Upper lobe of right lung (tissue), 1 donor: ENCODE measurements around the gene ANKRD44. TPM values are rescaled to one million over a fixed set of nuclear protein-coding genes. Genes with fewer than 3 reads are reported as not detected.
A peak's percentile ranks its signal among the peaks of the same experiment; 100 is the strongest.

Experiments used
- ATAC-seq: fragments of 200-7000 bp; cut with Tn5 transposase; one replicate; pipeline ENCODE4 v1.9.1; 2020; ENCODE audit warnings: mild to moderate bottlenecking, moderate library complexity
- DNase-seq: peaks from one replicate; pipeline ENCODE4 v3.0.0-alpha.2; 2020
- H3K27ac ChIP-seq: fragments of 200-600 bp; one replicate; pipeline ENCODE4 v1.8.0; 2022
- H3K27me3 ChIP-seq: fragments of 200-600 bp; one replicate; pipeline ENCODE4 v1.8.0; 2022; ENCODE audit warnings: mild to moderate bottlenecking
- H3K36me3 ChIP-seq: fragments of 200-600 bp; one replicate; pipeline ENCODE4 v1.8.0; 2022
- H3K4me1 ChIP-seq: fragments of 200-600 bp; one replicate; pipeline ENCODE4 v1.8.0; 2022
- H3K4me3 ChIP-seq: fragments of 200-600 bp; one replicate; pipeline ENCODE4 v1.8.0; 2022; ENCODE audit warnings: mild to moderate bottlenecking
- H3K9me3 ChIP-seq: fragments of 200-600 bp; one replicate; pipeline ENCODE4 v1.8.0; 2022
- CTCF ChIP-seq: fragments of 200-600 bp; IDR thresholded peaks from one replicate; pipeline ENCODE4 v1.8.0; 2022; ENCODE audit warnings: antibody characterized with exemption
- intact Hi-C: fragments of 100-400 bp; cut with DNase I; formaldehyde crosslinking; loops from one replicate; pipeline ENCODE4 v1.11.0; 2022
- total RNA-seq: library from RNA; stranded (reverse); fragmentation: NEBNext Ultra II Directional; extraction: Animal tissue kit (Norgen Biotek cat#: 25700); gene quantifications from one replicate; pipeline ENCODE4 v1.2.1, GENCODE V29; 2021
- donor health status: DM: no; HTN: yes; CAD: no; lungs with severe emphysema.

ANKRD44 gene
- total RNA-seq, 1 donor from 2014 or later = 51.4 TPM

- DNase-seq (no peak), ATAC-seq (peak; percentile 54)
- TF ChIP-seq CTCF = no peak
- Histone ChIP-seq H3K4me1 (peaks cover 5% of the 10 kb centered on the region), H3K4me3 (no peak overlapping the region), H3K27me3 (no peaks in the 10 kb centered on the region), H3K36me3 (no peaks in the 10 kb centered on the region), H3K9me3 (no peaks in the 10 kb centered on the region), H3K27ac (no peak overlapping the region)
- intact Hi-C loops = no loop called here
These were observed 346.6 kb downstream of the ANKRD44 start for GRCh38 chr2:196963961-196964360.

GRCh38 chr2:196963043-196963442, 347.5 kb downstream of the ANKRD44 start:
- Histone ChIP-seq H3K36me3 (no peaks in the 10 kb centered on the region), H3K27ac (no peak overlapping the region), H3K4me3 (no peak overlapping the region), H3K9me3 (no peaks in the 10 kb centered on the region), H3K27me3 (no peaks in the 10 kb centered on the region), H3K4me1 (peaks cover 5% of the 10 kb centered on the region)
- ATAC-seq = no peak
- TF ChIP-seq CTCF = no peak
- intact Hi-C loops = no loop called here
- no peak for DNase-seq

GRCh38 chr2:196962325-196962724, 348.3 kb downstream of the ANKRD44 start:
- Histone ChIP-seq H3K36me3 (no peaks in the 10 kb centered on the region), H3K4me3 (no peak overlapping the region), H3K27me3 (no peaks in the 10 kb centered on the region), H3K4me1 (peaks cover 5% of the 10 kb centered on the region), H3K9me3 (no peaks in the 10 kb centered on the region), H3K27ac (no peak overlapping the region)
- no peak for TF ChIP-seq CTCF
- DNase-seq (no peak), ATAC-seq (no peak)
- intact Hi-C loops = no loop called here

GRCh38 chr2:196961889-196962288, 348.7 kb downstream of the ANKRD44 start:
- intact Hi-C loops = no loop called here
- H3K27me3 ChIP-seq = no peaks in the 10 kb centered on the region
- peaks cover 5% of the 10 kb centered on the region for H3K4me1 ChIP-seq
- no peaks in the 10 kb centered on the region for H3K36me3 ChIP-seq
- H3K4me3 ChIP-seq = no peak overlapping the region
- no peak for ATAC-seq
- DNase-seq = no peak
- no peaks in the 10 kb centered on the region for H3K9me3 ChIP-seq
- H3K27ac ChIP-seq = no peak overlapping the region
- no peak for TF ChIP-seq CTCF

- intact Hi-C loops = no loop called here
- H3K4me3 ChIP-seq = no peak overlapping the region
- no peak overlapping the region for H3K27ac ChIP-seq
- DNase-seq (no peak), ATAC-seq (peak; percentile 62)
- H3K27me3 ChIP-seq = no peaks in the 10 kb centered on the region
- TF ChIP-seq CTCF = no peak
- peaks cover 5% of the 10 kb centered on the region for H3K4me1 ChIP-seq
- H3K9me3 ChIP-seq = no peaks in the 10 kb centered on the region
- H3K36me3 ChIP-seq = no peaks in the 10 kb centered on the region
These were observed 350.7 kb downstream of the ANKRD44 start for GRCh38 chr2:196959734-196960338.

GRCh38 chr2:196959281-196959680, 351.3 kb downstream of the ANKRD44 start:
- Histone ChIP-seq H3K36me3 (no peaks in the 10 kb centered on the region), H3K27me3 (no peaks in the 10 kb centered on the region), H3K27ac (no peak overlapping the region), H3K9me3 (no peaks in the 10 kb centered on the region), H3K4me3 (no peak overlapping the region), H3K4me1 (peaks cover 5% of the 10 kb centered on the region)
- TF ChIP-seq CTCF = no peak
- no peak for DNase-seq
- intact Hi-C loops = no loop called here
- ATAC-seq = peak; percentile 62
